Skeletal muscle tissue (tissue), 4 donors: ENCODE data around the gene LPXN. TPM values are rescaled to one million over a fixed set of nuclear protein-coding genes. Genes with fewer than 3 reads are reported as not detected.

ENCODE experiments used
- H3K27ac ChIP-seq: one replicate; pipeline ENCODE4 v1.7.0; 2013; ENCODE audit warnings: mild to moderate bottlenecking, low read depth, low read length, inconsistent platforms
- H3K27me3 ChIP-seq, 3 donors: one replicate each; pipeline ENCODE4 v1.7.0; 2013; ENCODE audit warnings: low read length in 3 of 3; ENCODE audit not compliant: control insufficient read depth in 3 of 3, insufficient read depth in 3 of 3
- H3K36me3 ChIP-seq, 3 donors: one replicate each; pipeline ENCODE4 v1.7.0; 2013; ENCODE audit warnings: low read length in 3 of 3; ENCODE audit not compliant: control insufficient read depth in 3 of 3, insufficient read depth in 3 of 3
- H3K4me1 ChIP-seq, 3 donors: one replicate each; pipeline ENCODE4 v1.7.0; 2013; ENCODE audit warnings: low read length in 3 of 3, mild to moderate bottlenecking in 3 of 3; ENCODE audit not compliant: control insufficient read depth in 3 of 3, insufficient read depth in 3 of 3
- H3K4me3 ChIP-seq, 3 donors: one replicate each; pipeline ENCODE4 v1.7.0; 2013; ENCODE audit warnings: low read length in 3 of 3
- H3K9ac ChIP-seq, 3 donors: one replicate each; pipeline ENCODE4 v1.7.0; 2013; ENCODE audit warnings: low read length in 3 of 3, mild to moderate bottlenecking in 3 of 3, moderate library complexity in 2 of 3, low read depth in 1 of 3
- H3K9me3 ChIP-seq, 3 donors: one replicate each; pipeline ENCODE4 v1.7.0; 2013; ENCODE audit warnings: low read length in 3 of 3; ENCODE audit not compliant: control insufficient read depth in 3 of 3
- total RNA-seq: library from RNA; depleted of rRNA; stranded (reverse); fragments of >200 nt; gene quantifications from one replicate; pipeline ENCODE4 v1.2.3, GENCODE V29; 2014
- donor health status: Osteomylitis.

LPXN gene
- total RNA-seq, 1 donor from 2014 or later: 4.2 TPM

GRCh38 chr11:58490827-58491226 is 84.8 kb downstream of the LPXN start:
- Histone ChIP-seq H3K36me3 (no peaks in the 10 kb centered on the region), H3K4me1 (peaks cover 5 to 9% (median 6%) of the 10 kb centered on the region in 3 donors), H3K27ac (no peak overlapping the region), H3K9me3 (no peaks in the 10 kb centered on the region), H3K9ac (no peak overlapping the region), H3K4me3 (no peak overlapping the region), H3K27me3 (no peaks in the 10 kb centered on the region)

- Histone ChIP-seq H3K4me1 (no peaks in the 10 kb centered on the region), H3K27me3 (no peaks in the 10 kb centered on the region), H3K9me3 (no peaks in the 10 kb centered on the region), H3K36me3 (no peaks in the 10 kb centered on the region), H3K27ac (no peak overlapping the region), H3K4me3 (no peak overlapping the region), H3K9ac (no peak overlapping the region)
Observed at GRCh38 chr11:58487170-58487569, 88.5 kb downstream of the LPXN start.

GRCh38 chr11:58485961-58486360 is 89.7 kb downstream of the LPXN start:
- no peaks in the 10 kb centered on the region for H3K27me3 ChIP-seq
- no peak overlapping the region for H3K27ac ChIP-seq
- H3K4me3 ChIP-seq: no peak overlapping the region
- H3K9me3 ChIP-seq: no peaks in the 10 kb centered on the region
- no peaks in the 10 kb centered on the region for H3K4me1 ChIP-seq
- H3K36me3 ChIP-seq: no peaks in the 10 kb centered on the region
- H3K9ac ChIP-seq: no peak overlapping the region

Other genes starting within 250 kb of the LPXN start
- gene OR5B17, start 216.8 kb downstream of the LPXN start, total RNA-seq: not detected
- not detected for gene OR5B3, start 169.0 kb downstream of the LPXN start, total RNA-seq
- not detected for gene OR5B2, start 147.7 kb downstream of the LPXN start, total RNA-seq
- not detected for gene OR5B12, start 133.6 kb downstream of the LPXN start, total RNA-seq
- not detected for gene OR5B21, start 67.8 kb downstream of the LPXN start, total RNA-seq
- gene ZFP91, start 3.2 kb upstream of the LPXN start, total RNA-seq: 27.7 TPM
- gene CNTF, start 46.8 kb upstream of the LPXN start, total RNA-seq: 1.6 TPM
- not detected for gene GLYAT, start 156.1 kb upstream of the LPXN start, total RNA-seq